ENCODE measurements around the gene BCL3.

The BCL3 gene

GRCh38 chr19:44741841-44742329 lies 6.6 kb upstream of the BCL3 start:
- no peak for DNase-seq (ENCODE audit: low spot score)

- no peak for DNase-seq (ENCODE audit: low spot score)
Measured at GRCh38 chr19:44742330-44743061, 6.0 kb upstream of the BCL3 start.

- no peak for DNase-seq (ENCODE audit: low spot score)
Measured at GRCh38 chr19:44744871-44745332, 3.6 kb upstream of the BCL3 start.

GRCh38 chr19:44745341-44745831 lies 3.1 kb upstream of the BCL3 start:
- DNase-seq (ENCODE audit: low spot score): no peak

GRCh38 chr19:44745887-44746600 lies 2.5 kb upstream of the BCL3 start:
- no peak for DNase-seq (ENCODE audit: low spot score)

- no peak for DNase-seq (ENCODE audit: low spot score)
Measured at GRCh38 chr19:44746616-44746945, 1.9 kb upstream of the BCL3 start.

GRCh38 chr19:44746946-44747738 lies 1.4 kb upstream of the BCL3 start:
- DNase-seq (ENCODE audit: low spot score): peak; percentile 87

GRCh38 chr19:44747739-44748425 lies 626 bp upstream of the BCL3 start:
- no peak for DNase-seq (ENCODE audit: low spot score)

GRCh38 chr19:44749292-44749691 lies 784 bp downstream of the BCL3 start:
- no peak for DNase-seq (ENCODE audit: low spot score)

- DNase-seq (ENCODE audit: low spot score): no peak
Measured at GRCh38 chr19:44749994-44750393, 1.5 kb downstream of the BCL3 start.

- DNase-seq (ENCODE audit: low spot score): no peak
Measured at GRCh38 chr19:44752123-44752815, 3.8 kb downstream of the BCL3 start.

GRCh38 chr19:44752816-44753625 lies 4.5 kb downstream of the BCL3 start:
- DNase-seq (ENCODE audit: low spot score): peak; percentile 93

- no peak for DNase-seq (ENCODE audit: low spot score)
Measured at GRCh38 chr19:44753626-44753931, 5.1 kb downstream of the BCL3 start.

- DNase-seq (ENCODE audit: low spot score): no peak
Measured at GRCh38 chr19:44753932-44754749, 5.6 kb downstream of the BCL3 start.

GRCh38 chr19:44754750-44755080 lies 6.2 kb downstream of the BCL3 start:
- no peak for DNase-seq (ENCODE audit: low spot score)

GRCh38 chr19:44755219-44755618 lies 6.7 kb downstream of the BCL3 start:
- no peak for DNase-seq (ENCODE audit: low spot score)

GRCh38 chr19:44756089-44756562 lies 7.6 kb downstream of the BCL3 start:
- no peak for DNase-seq (ENCODE audit: low spot score)

GRCh38 chr19:44757057-44757734 lies 8.7 kb downstream of the BCL3 start:
- DNase-seq (ENCODE audit: low spot score): no peak

Data from HuH-7.5 (cell line).